Skeletal muscle tissue (tissue), 4 donors: ENCODE measurements around the gene BBX. TPM values are rescaled to one million over a fixed set of nuclear protein-coding genes. Genes with fewer than 3 reads are reported as not detected.

Experiments used
- H3K27ac ChIP-seq: one replicate; pipeline ENCODE4 v1.7.0; 2013; ENCODE audit warnings: mild to moderate bottlenecking, low read depth, low read length, inconsistent platforms
- H3K27me3 ChIP-seq, 3 donors: one replicate each; pipeline ENCODE4 v1.7.0; 2013; ENCODE audit warnings: low read length in 3 of 3; ENCODE audit not compliant: control insufficient read depth in 3 of 3, insufficient read depth in 3 of 3
- H3K36me3 ChIP-seq, 3 donors: one replicate each; pipeline ENCODE4 v1.7.0; 2013; ENCODE audit warnings: low read length in 3 of 3; ENCODE audit not compliant: control insufficient read depth in 3 of 3, insufficient read depth in 3 of 3
- H3K4me1 ChIP-seq, 3 donors: one replicate each; pipeline ENCODE4 v1.7.0; 2013; ENCODE audit warnings: low read length in 3 of 3, mild to moderate bottlenecking in 3 of 3; ENCODE audit not compliant: control insufficient read depth in 3 of 3, insufficient read depth in 3 of 3
- H3K4me3 ChIP-seq, 3 donors: one replicate each; pipeline ENCODE4 v1.7.0; 2013; ENCODE audit warnings: low read length in 3 of 3
- H3K9ac ChIP-seq, 3 donors: one replicate each; pipeline ENCODE4 v1.7.0; 2013; ENCODE audit warnings: low read length in 3 of 3, mild to moderate bottlenecking in 3 of 3, moderate library complexity in 2 of 3, low read depth in 1 of 3
- H3K9me3 ChIP-seq, 3 donors: one replicate each; pipeline ENCODE4 v1.7.0; 2013; ENCODE audit warnings: low read length in 3 of 3; ENCODE audit not compliant: control insufficient read depth in 3 of 3
- total RNA-seq: library from RNA; depleted of rRNA; stranded (reverse); fragments of >200 nt; gene quantifications from one replicate; pipeline ENCODE4 v1.2.3, GENCODE V29; 2014
- donor health status: Osteomylitis.

Gene BBX
- total RNA-seq, 1 donor from 2014 or later, result 32.9 TPM

DNA sequence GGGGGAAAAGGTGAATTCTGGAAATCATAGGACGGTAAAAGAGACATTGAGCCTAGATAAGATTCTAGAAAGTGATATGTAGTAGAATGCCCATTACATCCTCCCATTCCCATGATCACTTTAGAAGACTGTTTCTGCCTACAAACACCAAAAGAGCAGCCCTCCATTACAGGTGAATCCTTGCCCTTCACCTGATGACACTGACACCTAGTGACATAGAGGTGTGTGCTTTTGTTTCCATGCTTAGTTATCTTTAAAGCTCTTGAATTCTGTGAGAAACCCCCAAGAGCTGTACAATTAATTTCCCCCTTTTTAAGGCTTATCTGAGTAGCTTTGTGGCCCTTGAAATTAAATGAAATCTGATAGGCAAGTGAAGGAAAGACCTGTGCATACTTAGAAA is 8.3 kb upstream of the BBX start:
- Histone ChIP-seq H3K27ac (no peak overlapping the region), H3K36me3 (no peaks in the 10 kb centered on the region), H3K27me3 (no peaks in the 10 kb centered on the region), H3K9ac (no peak overlapping the region), H3K4me1 (no peaks in the 10 kb centered on the region), H3K4me3 (no peak overlapping the region), H3K9me3 (no peaks in the 10 kb centered on the region)

- Histone ChIP-seq H3K4me1 (no peaks in the 10 kb centered on the region), H3K9me3 (no peaks in the 10 kb centered on the region), H3K27ac (no peak overlapping the region), H3K9ac (no peak overlapping the region), H3K27me3 (no peaks in the 10 kb centered on the region), H3K36me3 (no peaks in the 10 kb centered on the region), H3K4me3 (no peak overlapping the region)
Measured at GRCh38 chr3:107516475-107516874, 6.3 kb upstream of the BBX start.

- no peak overlapping the region for H3K4me3 ChIP-seq
- H3K9me3 ChIP-seq, result no peaks in the 10 kb centered on the region
- no peak overlapping the region for H3K9ac ChIP-seq
- H3K36me3 ChIP-seq, result no peaks in the 10 kb centered on the region
- H3K27ac ChIP-seq, result no peak overlapping the region
- H3K4me1 ChIP-seq, result peaks cover 5 to 6% (median 6%) of the 10 kb centered on the region in 3 donors
- no peaks in the 10 kb centered on the region for H3K27me3 ChIP-seq
Measured at GRCh38 chr3:107520535-107520934, 2.2 kb upstream of the BBX start.

DNA sequence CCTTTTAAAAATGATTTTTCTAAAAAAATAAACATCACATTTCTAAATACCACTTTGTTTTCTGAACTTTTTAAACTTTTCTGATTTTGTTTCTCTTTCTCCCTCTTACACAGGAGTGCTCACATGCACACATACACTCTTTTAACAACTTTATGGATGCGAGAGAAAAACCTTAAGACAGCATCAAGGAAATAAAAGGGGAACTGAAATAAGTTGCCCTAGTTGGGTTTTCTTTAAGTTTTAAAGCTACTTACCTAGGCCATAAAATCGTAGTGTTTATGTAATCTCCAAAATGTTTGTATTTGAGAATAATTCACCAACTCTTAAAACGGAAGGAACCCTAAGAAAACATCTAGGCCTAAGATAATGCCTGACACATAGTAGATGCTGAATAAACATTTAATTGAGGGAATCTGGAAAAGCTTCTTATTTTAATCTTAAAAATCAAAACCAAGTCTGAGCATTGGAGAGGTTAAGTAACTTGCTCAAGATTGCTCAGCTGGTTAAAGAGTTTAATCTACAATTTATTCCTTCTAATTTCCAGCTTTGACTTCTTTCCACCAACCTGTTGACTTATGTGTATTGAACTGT is 1.2 kb upstream of the BBX start:
- Histone ChIP-seq H3K9ac (no peak overlapping the region), H3K27ac (no peak overlapping the region), H3K4me1 (peaks cover 11 to 15% (median 14%) of the 10 kb centered on the region in 3 donors), H3K4me3 (no peak overlapping the region), H3K9me3 (no peaks in the 10 kb centered on the region), H3K27me3 (no peaks in the 10 kb centered on the region), H3K36me3 (no peaks in the 10 kb centered on the region)

- Histone ChIP-seq H3K27me3 (no peaks in the 10 kb centered on the region), H3K4me1 (peaks cover 11 to 15% (median 14%) of the 10 kb centered on the region in 3 donors), H3K4me3 (peak overlapping the region; percentile 77 to 97 (median 82)), H3K9me3 (no peaks in the 10 kb centered on the region), H3K9ac (peak overlapping the region; percentile 80 to 92 (median 86)), H3K36me3 (no peaks in the 10 kb centered on the region), H3K27ac (peak overlapping the region; percentile 86)
Measured at GRCh38 chr3:107523289-107523538, 452 bp downstream of the BBX start.

- Histone ChIP-seq H3K27ac (peak overlapping the region; percentile 86), H3K27me3 (no peaks in the 10 kb centered on the region), H3K4me3 (peak overlapping the region; percentile 77 to 97 (median 82)), H3K9ac (peak overlapping the region; percentile 80 to 92 (median 86)), H3K9me3 (no peaks in the 10 kb centered on the region), H3K4me1 (peaks cover 11 to 15% (median 14%) of the 10 kb centered on the region in 3 donors), H3K36me3 (no peaks in the 10 kb centered on the region)
Measured at GRCh38 chr3:107523539-107524325, 970 bp downstream of the BBX start.

DNA sequence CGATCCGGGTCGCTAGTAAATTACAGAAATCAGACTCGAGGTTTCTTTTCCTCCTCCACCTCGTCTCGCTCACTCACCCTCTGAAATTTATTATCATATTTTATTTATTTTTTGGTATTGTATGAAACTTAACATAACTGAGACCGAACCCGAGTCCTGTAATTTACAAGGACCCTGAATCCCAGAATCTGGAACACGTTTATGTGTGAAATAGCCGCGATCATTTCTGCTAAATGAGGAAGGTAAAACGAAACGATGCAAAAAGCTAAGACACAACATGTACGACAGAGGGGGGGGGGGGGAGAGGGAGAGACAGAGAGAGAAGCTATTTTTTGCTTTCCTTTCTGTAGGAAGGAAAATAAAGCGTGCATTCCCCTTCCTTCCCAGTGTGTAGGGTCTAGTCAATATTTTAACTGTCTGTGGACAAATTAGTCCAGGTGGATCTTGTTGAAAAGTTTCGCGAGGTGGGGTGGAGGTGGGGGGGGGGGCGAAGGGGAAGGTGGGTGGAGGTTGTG is 1.6 kb downstream of the BBX start:
- H3K27ac ChIP-seq, result peak overlapping the region; percentile 86
- no peaks in the 10 kb centered on the region for H3K36me3 ChIP-seq
- peak overlapping the region; percentile 80 to 92 (median 86) for H3K9ac ChIP-seq
- peak overlapping the region; percentile 77 to 97 (median 82) for H3K4me3 ChIP-seq
- H3K9me3 ChIP-seq, result no peaks in the 10 kb centered on the region
- H3K27me3 ChIP-seq, result no peaks in the 10 kb centered on the region
- H3K4me1 ChIP-seq, result peaks cover 11 to 15% (median 14%) of the 10 kb centered on the region in 3 donors

GRCh38 chr3:107524841-107525643 is 2.3 kb downstream of the BBX start:
- H3K4me3 ChIP-seq, result peak overlapping the region; percentile 77 to 97 (median 82)
- H3K9me3 ChIP-seq, result no peaks in the 10 kb centered on the region
- H3K36me3 ChIP-seq, result no peaks in the 10 kb centered on the region
- H3K4me1 ChIP-seq, result peaks cover 11 to 15% (median 14%) of the 10 kb centered on the region in 3 donors
- H3K27me3 ChIP-seq, result no peaks in the 10 kb centered on the region
- peak overlapping the region; percentile 80 to 85 (median 80) for H3K9ac ChIP-seq
- peak overlapping the region; percentile 86 for H3K27ac ChIP-seq

DNA sequence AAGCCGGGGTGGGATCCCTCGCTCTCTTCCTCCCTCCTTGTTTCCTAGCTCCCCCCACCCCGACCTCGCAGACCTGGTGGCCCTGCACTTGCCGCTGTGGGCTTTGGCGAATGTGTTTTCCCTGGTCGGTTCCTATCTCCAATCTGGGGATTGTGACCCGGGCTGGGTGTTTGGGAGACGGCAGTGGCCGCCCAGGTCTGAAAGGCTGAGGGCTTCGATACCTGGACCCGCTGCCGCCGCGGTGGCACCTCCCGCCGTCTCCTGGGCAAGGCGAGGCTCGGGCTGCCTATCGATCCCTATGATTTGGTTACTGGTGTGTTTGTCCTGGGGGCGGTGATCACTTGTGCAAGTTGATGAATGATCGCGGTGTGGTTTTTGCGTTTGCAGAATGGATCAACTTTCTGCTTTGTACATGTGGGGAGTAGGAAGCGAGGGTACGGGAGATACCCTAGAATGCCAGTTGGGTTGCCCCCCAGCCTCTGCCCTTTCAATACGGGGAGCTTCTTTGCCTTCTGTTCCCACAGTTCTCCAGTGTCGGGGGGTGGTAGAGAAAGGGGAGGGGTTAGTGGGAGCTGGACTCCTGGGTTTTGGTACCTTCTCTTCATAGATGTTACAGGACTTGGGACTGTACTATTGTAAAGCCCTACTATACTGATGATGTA is 3.0 kb downstream of the BBX start:
- Histone ChIP-seq H3K4me3 (peak overlapping the region; percentile 77 to 93 (median 82)), H3K9me3 (no peaks in the 10 kb centered on the region), H3K27ac (no peak overlapping the region)

More for the DNA sequence above, 3.0 kb downstream of the BBX start:
- H3K27me3 ChIP-seq, result no peaks in the 10 kb centered on the region
- H3K9ac ChIP-seq, result peak overlapping the region; percentile 60 to 85 (median 80)
- H3K4me1 ChIP-seq, result peaks cover 11 to 15% (median 14%) of the 10 kb centered on the region in 3 donors
- H3K36me3 ChIP-seq, result no peaks in the 10 kb centered on the region
